K562 (cell line): Measurements from ENCODE around the gene TBC1D5. TPM values are rescaled to one million over a fixed set of nuclear protein-coding genes. Genes with fewer than 3 reads are reported as not detected.

Experiments used
- ATAC-seq: fragments of 200-7000 bp; cut with Tn5 transposase; 3 replicates; pipeline ENCODE4 v1.9.1; 2020; ENCODE audit warnings: moderate library complexity
- BruUV-seq: library from RNA; stranded (reverse); fragments of 400-500 nt; replicated peaks from 2 replicates; lab custom pipeline; 2021; lab: Mats Ljungman, UMichigan
- CTCF ChIA-PET: fragments of 300-600 bp; formaldehyde crosslinking; extraction: SDS; loops from one replicate; lab custom pipeline; 2021; ENCODE audit warnings: low intra/inter-chr PET ratio; lab: Yijun Ruan, JAX
- POLR2A ChIA-PET: fragments of 300-600, 350-650 bp; sonication (Branson Sonifier 250); formaldehyde crosslinking; extraction: SDS; loops from one replicate; lab custom pipeline; 2021; ENCODE audit warnings: antibody characterized with exemption, inconsistent platforms; lab: Yijun Ruan, JAX
- DNase-seq, 4 experiments: peaks; one replicate each; pipeline versions ENCODE4 v3.0.0 to v3.0.0-alpha.2; 2011 to 2018; ENCODE audit warnings: low spot score in 3 of 4, mixed read lengths in 3 of 4; ENCODE audit errors: extremely low read depth in 1 of 4
- FAIRE-seq: peaks from 2 replicates; lab custom pipeline; 2011; peaks lifted over from hg19 to GRCh38; lab: Jason Lieb, UNC
- H2AFZ ChIP-seq: 2 replicates; pipeline ENCODE4 v1.6.0; 2011; ENCODE audit warnings: low read depth, low read length, control low read depth, inconsistent platforms
- H3K27ac ChIP-seq: fragments of 200-600 bp; 3 replicates; pipeline ENCODE4 v1.8.0; 2011; ENCODE audit warnings: low read depth, mild to moderate bottlenecking, control low read depth, inconsistent platforms, low read length, moderate library complexity, mixed read lengths; ENCODE audit errors: extremely low read depth
- H3K27me3 ChIP-seq, 2 experiments: fragments of 300-600 bp in 1 of 2; 2 replicates in 1 of 2; 3 replicates in 1 of 2; pipeline versions ENCODE4 v1.6.0 to v1.8.0; 2011; ENCODE audit warnings: inconsistent platforms in 2 of 2, low read length in 2 of 2, mild to moderate bottlenecking in 1 of 2, mixed read lengths in 1 of 2, moderate library complexity in 1 of 2; ENCODE audit not compliant: control insufficient read depth in 2 of 2, insufficient read depth in 2 of 2
- H3K36me3 ChIP-seq: fragments of 300-600 bp; 3 replicates; pipeline ENCODE4 v1.8.0; 2011; ENCODE audit warnings: mild to moderate bottlenecking, low read length, inconsistent platforms; ENCODE audit not compliant: control insufficient read depth, insufficient read depth
- H3K4me1 ChIP-seq, 2 experiments: fragments of 200-600 bp in 1 of 2; replicated peaks in 1 of 2; 2 replicates in 1 of 2; 3 replicates in 1 of 2; pipeline versions ENCODE4 v1.5.1 to v1.8.0; 2011; ENCODE audit warnings: inconsistent platforms in 2 of 2, low read length in 2 of 2, mild to moderate bottlenecking in 1 of 2, mixed read lengths in 1 of 2, moderate library complexity in 1 of 2; ENCODE audit not compliant: control insufficient read depth in 2 of 2, insufficient read depth in 2 of 2
- H3K4me2 ChIP-seq: 2 replicates; pipeline ENCODE4 v1.6.1; 2011; ENCODE audit warnings: low read length, control low read depth, inconsistent platforms, mixed read lengths; ENCODE audit not compliant: insufficient read depth
- H3K4me3 ChIP-seq: fragments of 200-600 bp; sonication (generic), shearing (Covaris generic); 2 replicates; pipeline ENCODE4 v1.5.1; 2016; ENCODE audit warnings: control low read depth, inconsistent platforms
- H3K79me2 ChIP-seq: fragments of 200-600 bp; 3 replicates; pipeline ENCODE4 v1.8.0; 2011; ENCODE audit warnings: low read length, inconsistent platforms; ENCODE audit not compliant: control insufficient read depth, insufficient read depth
- H3K9ac ChIP-seq, 2 experiments: 2 replicates each; pipeline versions ENCODE4 v1.6.0 to v1.6.1; 2011; ENCODE audit warnings: low read depth in 2 of 2, low read length in 2 of 2, control low read depth in 1 of 2, inconsistent platforms in 1 of 2, mild to moderate bottlenecking in 1 of 2, mixed read lengths in 1 of 2; ENCODE audit not compliant: insufficient read depth in 1 of 2
- H3K9me1 ChIP-seq: one replicate; pipeline ENCODE4 v1.6.0; 2011; ENCODE audit warnings: inconsistent platforms, mild to moderate bottlenecking, low read length, moderate library complexity; ENCODE audit not compliant: control insufficient read depth, insufficient read depth
- H3K9me3 ChIP-seq: replicated peaks from 2 replicates; pipeline ENCODE4 v1.5.1; 2011; ENCODE audit warnings: low read depth, low read length, inconsistent platforms; ENCODE audit not compliant: control insufficient read depth, insufficient read depth
- H4K20me1 ChIP-seq: replicated peaks from 2 replicates; pipeline ENCODE4 v1.6.1; 2011; ENCODE audit warnings: low read length, inconsistent platforms, mixed read lengths; ENCODE audit not compliant: control insufficient read depth, insufficient read depth
- ESRRA ChIP-seq: fragments of 450-650 bp; IDR thresholded peaks from 2 replicates; pipeline ENCODE4 v1.6.1; 2014; ENCODE audit warnings: low read depth, mild to moderate bottlenecking, moderate library complexity, borderline replicate concordance
- MCM5 ChIP-seq: fragments of 450-650 bp; IDR thresholded peaks from 2 replicates; pipeline ENCODE4 v1.6.1; 2016; ENCODE audit warnings: low read depth
- POLR3A ChIP-seq: IDR thresholded peaks from 2 replicates; pipeline ENCODE4 v1.6.1; 2011; ENCODE audit warnings: borderline replicate concordance, mild to moderate bottlenecking, moderate library complexity; ENCODE audit not compliant: insufficient read length, insufficient read depth; ENCODE audit errors: extremely low read depth
- RBM14 ChIP-seq: fragments of 200-400 bp; formaldehyde crosslinking; IDR thresholded peaks from 2 replicates; pipeline ENCODE4 v1.6.1; 2018; ENCODE audit warnings: low read depth, mild to moderate bottlenecking, low read length, moderate library complexity, borderline replicate concordance; ENCODE audit not compliant: insufficient read depth
- RREB1 ChIP-seq: fragments of 250-450 bp; sonication (Bioruptor Pico); IDR thresholded peaks from 2 replicates; pipeline ENCODE4 v1.4.0; 2020
- ZBTB5 ChIP-seq: fragments of 450-650 bp; IDR thresholded peaks from 2 replicates; pipeline ENCODE4 v1.6.1; 2017; ENCODE audit warnings: antibody characterized with exemption
- ZNF431 ChIP-seq: sonication (generic); formaldehyde crosslinking; IDR thresholded peaks from 2 replicates; pipeline ENCODE4 v1.8.0; 2022; ENCODE audit warnings: mild to moderate bottlenecking, missing genetic modification reagents
- ZZZ3 ChIP-seq: fragments of 450-650 bp; IDR thresholded peaks from 2 replicates; pipeline ENCODE4 v1.6.1; 2016; ENCODE audit warnings: antibody characterized with exemption, mild to moderate bottlenecking, moderate library complexity
- WGBS: fragments of 100-300 bp; shearing (Covaris generic); methylation state at CpG from one replicate; pipeline ENCODE4 v1.1.6; 2016; ENCODE audit warnings: low coverage, mixed read lengths; ENCODE audit not compliant: insufficient coverage; ENCODE audit errors: missing lambda C conversion rate; 5-methylcytosine and 5-hydroxymethylcytosine counted together
- in situ Hi-C: fragments of 300-500 bp; cut with MboI; formaldehyde crosslinking; loops from 4 replicates; pipeline ENCODE4 v1.15.0; 2018; ENCODE audit warnings: inconsistent platforms, mixed read lengths
- intact Hi-C: fragments of 100-400 bp; cut with micrococcal nuclease; formaldehyde crosslinking; loops from 2 replicates; pipeline ENCODE4 v1.14.2; 2022
- polyA plus RNA-seq, 8 experiments: library from polyadenylated mRNA; depleted of rRNA in 4 of 8; stranded (reverse) in 5 of 8; unstranded in 3 of 8; fragments of >200 nt; fragmentation: Nextera tagmentation in 2 of 8; fragmentation: Illumina TruSeq in 1 of 8; extraction: Ambion mirVana in 2 of 8; extraction: Trizol in 1 of 8; gene quantifications; 2 replicates each; pipeline versions ENCODE4 v1.2.1 to v1.2.3, GENCODE V29; 2011 to 2014; ENCODE audit warnings: inconsistent platforms in 1 of 8, missing spikeins in 1 of 8
- total RNA-seq, 7 experiments: library from RNA; depleted of rRNA in 6 of 7; stranded (reverse); fragments of >200 nt in 6 of 7; fragmentation: Illumina TruSeq in 2 of 7; extraction: Trizol in 2 of 7; gene quantifications; 2 replicates each; pipeline versions ENCODE4 v1.2.1 to v1.2.3, GENCODE V29; 2011 to 2021; ENCODE audit warnings: low replicate concordance in 1 of 7
- TF ChIP-seq, protein P1 (sequence below): fragments of 450-650 bp; conservative IDR thresholded peaks from 2 replicates; pipeline ENCODE4 v1.6.1; 2016; ENCODE audit warnings: missing genetic modification characterization, low read depth, mild to moderate bottlenecking, missing compliant biosample characterization, moderate library complexity

TBC1D5 gene
- total and polyA plus RNA-seq, 9 of the 15 experiments (the other 6 are each of a cell fraction or from before 2014, with no cell fraction given), result 2.9 to 38.1 (median 25.6) TPM

DNA sequence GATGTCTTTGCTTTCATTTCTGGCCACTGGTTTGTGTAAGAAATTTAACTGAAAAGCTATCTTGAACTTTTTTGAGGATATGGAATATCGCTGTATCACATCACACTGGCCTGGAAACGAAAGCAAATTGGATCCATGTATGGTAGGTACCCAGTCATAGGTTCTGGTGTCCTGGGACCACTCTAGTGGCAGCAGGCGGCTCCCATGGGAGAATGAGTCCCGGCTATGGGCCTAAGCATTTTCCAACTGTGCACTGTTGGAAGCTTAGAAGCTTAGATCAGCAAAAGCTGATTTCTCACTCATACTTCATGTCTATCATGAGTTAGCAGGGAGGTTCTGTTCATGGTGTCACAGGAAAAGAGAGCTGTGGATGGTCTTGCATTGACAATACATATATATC lies 534.5 kb downstream of the TBC1D5 start:
- Histone ChIP-seq H3K9me1 (no peaks in the 10 kb centered on the region), H3K4me3 (no peak overlapping the region), H3K9ac (no peak overlapping the region), H3K79me2 (no peaks in the 10 kb centered on the region), H3K4me2 (no peak overlapping the region), H3K4me1 (no peaks in the 10 kb centered on the region), H4K20me1 (no peaks in the 10 kb centered on the region), H2AFZ (no peak overlapping the region), H3K36me3 (no peaks in the 10 kb centered on the region), H3K27me3 (no peaks in the 10 kb centered on the region), H3K9me3 (no peaks in the 10 kb centered on the region), H3K27ac (no peak overlapping the region)
- BruUV-seq, result no TSS peak
- FAIRE-seq (peak; percentile 6), ATAC-seq (no peak), DNase-seq (no peak)
- intact Hi-C loops, result no loop called here
- CTCF ChIA-PET, result no interaction called here
- in situ Hi-C loops, result no loop called here
- POLR2A ChIA-PET, result interaction anchor here (0.9 to 1.4 kb wide), 2 partner anchors 11 to 638 kb away, joined by 3 read pairs; no protein-coding TSS in a partner anchor
- TF ChIP-seq RBM14, result no peak
- TF ChIP-seq MCM5, result no peak
- no peak for TF ChIP-seq ZNF431 (CRISPR knock-in tag)
- TF ChIP-seq ZBTB5, result no peak
- no peak for TF ChIP-seq ZZZ3
- TF ChIP-seq, protein P1, sequence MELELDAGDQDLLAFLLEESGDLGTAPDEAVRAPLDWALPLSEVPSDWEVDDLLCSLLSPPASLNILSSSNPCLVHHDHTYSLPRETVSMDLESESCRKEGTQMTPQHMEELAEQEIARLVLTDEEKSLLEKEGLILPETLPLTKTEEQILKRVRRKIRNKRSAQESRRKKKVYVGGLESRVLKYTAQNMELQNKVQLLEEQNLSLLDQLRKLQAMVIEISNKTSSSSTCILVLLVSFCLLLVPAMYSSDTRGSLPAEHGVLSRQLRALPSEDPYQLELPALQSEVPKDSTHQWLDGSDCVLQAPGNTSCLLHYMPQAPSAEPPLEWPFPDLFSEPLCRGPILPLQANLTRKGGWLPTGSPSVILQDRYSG (tag), result no peak
- no peak for TF ChIP-seq POLR3A
- TF ChIP-seq RREB1 (CRISPR knock-in tag), result no peak
- TF ChIP-seq ESRRA, result no peak
- WGBS, result 37% methylated on average over 4 of the region's 4 CpGs
